ENCODE results near the gene SORBS1. TPM values are rescaled to one million over a fixed set of nuclear protein-coding genes. Genes with fewer than 3 reads are reported as not detected.

Gene SORBS1
- total and polyA plus RNA-seq, 2 of the 13 experiments (the other 11 are each of a cell fraction or from before 2014, with no cell fraction given): 16.8 to 39.8 TPM

GRCh38 chr10:95467162-95467599, 94.0 kb downstream of the SORBS1 start (continued):
- TF ChIP-seq ATF5 (CRISPR knock-in tag; IDR thresholded peaks at IDR 0.05; ENCODE audit: low read depth) (no peak), FOXP1 (IDR thresholded peaks at IDR 0.05) (no peak), FOXP1 (CRISPR knock-in tag; IDR thresholded peaks at IDR 0.05) (peak; percentile 48; the same call in 1 of the 2 replicates), NFYC (CRISPR knock-in tag; IDR thresholded peaks at IDR 0.05) (no peak), CHCHD3 (CRISPR knock-in tag; IDR thresholded peaks at IDR 0.05) (no peak), TRAFD1 (CRISPR knock-in tag; IDR thresholded peaks at IDR 0.05; ENCODE audit: borderline replicate concordance) (0 out of 2 replicates have a peak, but pooled peaks have one; percentile 21), DPF2 (CRISPR knock-in tag; IDR thresholded peaks at IDR 0.05; ENCODE audit: borderline replicate concordance, low read depth) (0 out of 2 replicates have a peak, but pooled peaks have one; percentile 38), CENPX (CRISPR knock-in tag; IDR thresholded peaks at IDR 0.05) (no peak), ZBTB8A (CRISPR knock-in tag; IDR thresholded peaks at IDR 0.05; ENCODE audit: borderline replicate concordance, low read depth) (no peak), MED1 (CRISPR knock-in tag; IDR thresholded peaks at IDR 0.05) (peak; percentile 85), FIP1L1 (IDR thresholded peaks at IDR 0.05; ENCODE audit: borderline replicate concordance, insufficient read depth, low read depth, low read length) (no peak), NR2F6 (IDR thresholded peaks at IDR 0.05) (peak; percentile 42; the same call in 1 of the 2 replicates), NR2F6 (CRISPR knock-in tag; IDR thresholded peaks at IDR 0.05) (peak; percentile 58; the same call in 1 of the 2 replicates), ZNF615 (CRISPR knock-in tag; IDR thresholded peaks at IDR 0.05; ENCODE audit: borderline replicate concordance) (no peak), ZNF337 (CRISPR knock-in tag; IDR thresholded peaks at IDR 0.05; ENCODE audit: borderline replicate concordance, low read depth) (no peak), RORA (CRISPR knock-in tag; IDR thresholded peaks at IDR 0.05) (no peak), ZNF547 (CRISPR knock-in tag; IDR thresholded peaks at IDR 0.05) (no peak), CBFB (CRISPR knock-in tag; IDR thresholded peaks at IDR 0.05) (0 out of 2 replicates have a peak, but pooled peaks have one; percentile 26), ZNF3 (CRISPR knock-in tag; IDR thresholded peaks at IDR 0.05) (no peak), JUN (CRISPR knock-in tag; IDR thresholded peaks at IDR 0.05) (no peak), MIXL1 (CRISPR knock-in tag; IDR thresholded peaks at IDR 0.05) (peak; percentile 36; the same call in 1 of the 2 replicates)
- TF ChIP-seq, protein P1, sequence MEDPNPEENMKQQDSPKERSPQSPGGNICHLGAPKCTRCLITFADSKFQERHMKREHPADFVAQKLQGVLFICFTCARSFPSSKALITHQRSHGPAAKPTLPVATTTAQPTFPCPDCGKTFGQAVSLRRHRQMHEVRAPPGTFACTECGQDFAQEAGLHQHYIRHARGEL (CRISPR knock-in tag; IDR thresholded peaks at IDR 0.05): no peak
- TF ChIP-seq, protein P2, sequence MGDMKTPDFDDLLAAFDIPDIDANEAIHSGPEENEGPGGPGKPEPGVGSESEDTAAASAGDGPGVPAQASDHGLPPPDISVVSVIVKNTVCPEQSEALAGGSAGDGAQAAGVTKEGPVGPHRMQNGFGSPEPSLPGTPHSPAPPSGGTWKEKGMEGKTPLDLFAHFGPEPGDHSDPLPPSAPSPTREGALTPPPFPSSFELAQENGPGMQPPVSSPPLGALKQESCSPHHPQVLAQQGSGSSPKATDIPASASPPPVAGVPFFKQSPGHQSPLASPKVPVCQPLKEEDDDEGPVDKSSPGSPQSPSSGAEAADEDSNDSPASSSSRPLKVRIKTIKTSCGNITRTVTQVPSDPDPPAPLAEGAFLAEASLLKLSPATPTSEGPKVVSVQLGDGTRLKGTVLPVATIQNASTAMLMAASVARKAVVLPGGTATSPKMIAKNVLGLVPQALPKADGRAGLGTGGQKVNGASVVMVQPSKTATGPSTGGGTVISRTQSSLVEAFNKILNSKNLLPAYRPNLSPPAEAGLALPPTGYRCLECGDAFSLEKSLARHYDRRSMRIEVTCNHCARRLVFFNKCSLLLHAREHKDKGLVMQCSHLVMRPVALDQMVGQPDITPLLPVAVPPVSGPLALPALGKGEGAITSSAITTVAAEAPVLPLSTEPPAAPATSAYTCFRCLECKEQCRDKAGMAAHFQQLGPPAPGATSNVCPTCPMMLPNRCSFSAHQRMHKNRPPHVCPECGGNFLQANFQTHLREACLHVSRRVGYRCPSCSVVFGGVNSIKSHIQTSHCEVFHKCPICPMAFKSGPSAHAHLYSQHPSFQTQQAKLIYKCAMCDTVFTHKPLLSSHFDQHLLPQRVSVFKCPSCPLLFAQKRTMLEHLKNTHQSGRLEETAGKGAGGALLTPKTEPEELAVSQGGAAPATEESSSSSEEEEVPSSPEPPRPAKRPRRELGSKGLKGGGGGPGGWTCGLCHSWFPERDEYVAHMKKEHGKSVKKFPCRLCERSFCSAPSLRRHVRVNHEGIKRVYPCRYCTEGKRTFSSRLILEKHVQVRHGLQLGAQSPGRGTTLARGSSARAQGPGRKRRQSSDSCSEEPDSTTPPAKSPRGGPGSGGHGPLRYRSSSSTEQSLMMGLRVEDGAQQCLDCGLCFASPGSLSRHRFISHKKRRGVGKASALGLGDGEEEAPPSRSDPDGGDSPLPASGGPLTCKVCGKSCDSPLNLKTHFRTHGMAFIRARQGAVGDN (CRISPR knock-in tag; IDR thresholded peaks at IDR 0.05): peak; percentile 87
- TF ChIP-seq, protein P3, sequence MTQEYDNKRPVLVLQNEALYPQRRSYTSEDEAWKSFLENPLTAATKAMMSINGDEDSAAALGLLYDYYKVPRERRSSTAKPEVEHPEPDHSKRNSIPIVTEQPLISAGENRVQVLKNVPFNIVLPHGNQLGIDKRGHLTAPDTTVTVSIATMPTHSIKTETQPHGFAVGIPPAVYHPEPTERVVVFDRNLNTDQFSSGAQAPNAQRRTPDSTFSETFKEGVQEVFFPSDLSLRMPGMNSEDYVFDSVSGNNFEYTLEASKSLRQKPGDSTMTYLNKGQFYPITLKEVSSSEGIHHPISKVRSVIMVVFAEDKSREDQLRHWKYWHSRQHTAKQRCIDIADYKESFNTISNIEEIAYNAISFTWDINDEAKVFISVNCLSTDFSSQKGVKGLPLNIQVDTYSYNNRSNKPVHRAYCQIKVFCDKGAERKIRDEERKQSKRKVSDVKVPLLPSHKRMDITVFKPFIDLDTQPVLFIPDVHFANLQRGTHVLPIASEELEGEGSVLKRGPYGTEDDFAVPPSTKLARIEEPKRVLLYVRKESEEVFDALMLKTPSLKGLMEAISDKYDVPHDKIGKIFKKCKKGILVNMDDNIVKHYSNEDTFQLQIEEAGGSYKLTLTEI (CRISPR knock-in tag; conservative IDR thresholded peaks at IDR 0.05): no peak
